ENCODE data around the gene ALDH1B1. TPM values are rescaled to one million over a fixed set of nuclear protein-coding genes. Genes with fewer than 3 reads are reported as not detected.

The ALDH1B1 gene
- total RNA-seq, 2 experiments from 2014 or later, result 13.5 to 16.7 TPM

GRCh38 chr9:38356851-38357250 lies 35.7 kb upstream of the ALDH1B1 start:
- DNase-seq, result no peak
- H3K27ac Mint-ChIP-seq, result no peak overlapping the region
- CTCF ChIA-PET, result no interaction called here
- H3K36me3 Mint-ChIP-seq, result no peaks in the 10 kb centered on the region
- H3K4me3 Mint-ChIP-seq, result no peak overlapping the region
- ATAC-seq, result no peak
- no peaks in the 10 kb centered on the region for H3K4me1 Mint-ChIP-seq
- H3K9me3 Mint-ChIP-seq (ENCODE audit: low read depth), result no peaks in the 10 kb centered on the region
- no peaks in the 10 kb centered on the region for H3K27me3 Mint-ChIP-seq

DNA sequence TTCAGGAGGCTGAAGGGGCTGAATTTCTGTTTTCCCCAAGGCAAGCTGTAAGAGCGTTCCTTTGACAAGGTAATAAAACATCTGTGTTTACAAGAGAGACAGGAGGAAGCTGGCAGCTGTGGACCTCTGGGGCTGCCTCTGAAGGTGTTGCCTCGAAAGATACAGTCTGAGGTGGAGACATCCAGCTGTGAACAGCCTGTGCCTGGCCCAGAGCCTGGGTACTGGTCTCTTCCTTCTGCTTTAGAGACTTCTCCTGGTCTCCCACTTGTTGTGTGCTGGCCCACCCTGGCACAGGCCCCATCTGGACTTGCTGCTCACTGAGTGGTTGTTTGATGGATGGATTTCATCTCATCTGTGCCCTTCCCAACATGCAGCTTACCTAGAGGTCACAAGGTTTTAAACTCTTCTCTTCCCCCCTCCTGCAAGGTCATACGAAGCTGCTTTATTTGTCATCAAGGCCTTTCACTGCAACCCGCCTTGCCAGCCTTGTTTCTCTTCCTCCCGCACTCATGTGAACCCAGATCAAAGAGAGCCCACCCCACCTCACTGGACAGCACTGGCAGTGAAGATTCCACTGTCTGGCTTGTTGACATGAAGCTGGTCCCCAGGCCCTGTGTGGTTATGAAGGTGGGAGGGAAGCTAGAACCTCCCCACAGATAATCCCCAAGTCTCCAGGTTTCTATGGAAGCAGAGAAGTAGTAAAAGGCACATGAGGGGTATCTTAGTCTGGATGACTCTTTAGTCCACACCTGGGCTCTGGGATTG lies 35.0 kb upstream of the ALDH1B1 start:
- CTCF ChIA-PET, result no interaction called here
- H3K4me1 Mint-ChIP-seq, result no peaks in the 10 kb centered on the region

GRCh38 chr9:38358390-38359296 lies 33.9 kb upstream of the ALDH1B1 start:
- H3K36me3 Mint-ChIP-seq, result no peaks in the 10 kb centered on the region
- H3K27ac Mint-ChIP-seq, result no peak overlapping the region
- no peak overlapping the region for H3K4me3 Mint-ChIP-seq
- no peak for DNase-seq
- no peaks in the 10 kb centered on the region for H3K9me3 Mint-ChIP-seq (ENCODE audit: low read depth)
- ATAC-seq, result no peak
- H3K27me3 Mint-ChIP-seq, result no peaks in the 10 kb centered on the region
- H3K4me1 Mint-ChIP-seq, result no peaks in the 10 kb centered on the region
- CTCF ChIA-PET, result no interaction called here

More for the DNA sequence above, 35.0 kb upstream of the ALDH1B1 start:
- no peak overlapping the region for H3K27ac Mint-ChIP-seq
- no peaks in the 10 kb centered on the region for H3K36me3 Mint-ChIP-seq
- DNase-seq (no peak), ATAC-seq (no peak)
- no peaks in the 10 kb centered on the region for H3K9me3 Mint-ChIP-seq (ENCODE audit: low read depth)
- H3K27me3 Mint-ChIP-seq, result no peaks in the 10 kb centered on the region
- no peak overlapping the region for H3K4me3 Mint-ChIP-seq

DNA sequence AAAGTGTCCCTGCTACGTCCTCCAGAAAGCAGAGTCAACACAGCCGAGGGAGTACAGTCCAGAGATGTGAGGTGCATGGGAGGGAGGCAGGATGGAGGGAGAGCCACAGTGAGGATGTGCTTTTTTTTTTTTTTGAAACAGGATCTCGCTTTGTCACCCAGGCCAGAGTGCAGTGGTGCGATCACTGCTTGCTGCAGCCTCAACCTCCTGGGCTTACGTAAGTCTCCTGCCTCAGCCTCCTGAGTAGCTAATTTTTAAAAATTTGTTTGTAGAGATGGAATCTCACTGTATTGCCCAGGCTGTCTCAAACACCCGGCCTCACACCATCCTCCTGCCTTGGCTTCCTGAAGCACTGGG lies 33.2 kb upstream of the ALDH1B1 start:
- CTCF ChIA-PET, result no interaction called here
- no peak for DNase-seq
- H3K36me3 Mint-ChIP-seq, result no peaks in the 10 kb centered on the region
- H3K27me3 Mint-ChIP-seq, result no peaks in the 10 kb centered on the region
- ATAC-seq, result no peak
- no peak overlapping the region for H3K27ac Mint-ChIP-seq
- no peaks in the 10 kb centered on the region for H3K9me3 Mint-ChIP-seq (ENCODE audit: low read depth)
- H3K4me3 Mint-ChIP-seq, result no peak overlapping the region
- no peaks in the 10 kb centered on the region for H3K4me1 Mint-ChIP-seq

DNA sequence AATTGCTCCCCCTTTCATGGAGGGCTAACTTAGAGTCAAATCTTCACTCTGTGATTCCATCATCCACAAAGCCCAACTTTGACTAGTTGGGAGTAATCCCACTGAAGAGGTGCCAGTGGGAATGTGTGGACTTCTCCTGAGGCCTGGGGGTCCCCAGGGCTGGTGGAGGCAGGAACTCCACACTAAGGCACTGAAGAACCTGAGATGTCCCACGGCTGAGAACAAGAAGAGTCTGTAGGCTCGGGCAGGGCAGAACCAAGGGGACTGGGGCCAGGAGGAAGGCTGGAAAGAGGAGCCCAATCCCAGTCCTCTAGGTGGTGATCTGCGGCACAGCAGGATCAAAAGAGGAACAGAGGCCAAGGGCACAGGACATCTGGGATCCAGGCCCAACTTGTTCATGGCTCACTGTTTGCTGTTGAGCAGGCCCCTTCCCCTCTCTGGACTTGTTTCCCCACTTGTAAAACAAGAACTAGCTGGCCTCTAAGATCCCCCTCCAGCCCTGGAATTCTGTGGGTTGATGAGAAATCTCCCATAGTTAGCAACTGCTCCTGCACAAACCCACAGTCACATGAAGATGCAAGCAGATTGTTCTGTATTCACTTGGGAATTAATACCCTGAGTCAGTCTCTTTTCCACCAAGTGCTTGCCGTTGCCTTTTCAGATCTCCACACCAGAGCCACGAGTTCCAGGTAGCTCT lies 32.7 kb upstream of the ALDH1B1 start:
- no peak overlapping the region for H3K27ac Mint-ChIP-seq
- H3K4me1 Mint-ChIP-seq, result no peaks in the 10 kb centered on the region
- no peaks in the 10 kb centered on the region for H3K27me3 Mint-ChIP-seq
- H3K9me3 Mint-ChIP-seq (ENCODE audit: low read depth), result no peaks in the 10 kb centered on the region
- CTCF ChIA-PET, result no interaction called here
- no peak for DNase-seq
- H3K4me3 Mint-ChIP-seq, result no peak overlapping the region
- no peak for ATAC-seq
- no peaks in the 10 kb centered on the region for H3K36me3 Mint-ChIP-seq

GRCh38 chr9:38360839-38361472 lies 31.5 kb upstream of the ALDH1B1 start:
- ATAC-seq (no peak), DNase-seq (no peak)
- Mint-ChIP-seq H3K4me1 (no peaks in the 10 kb centered on the region), H3K36me3 (no peaks in the 10 kb centered on the region), H3K4me3 (no peak overlapping the region), H3K9me3 (ENCODE audit: low read depth) (no peaks in the 10 kb centered on the region), H3K27me3 (no peaks in the 10 kb centered on the region), H3K27ac (no peak overlapping the region)
- CTCF ChIA-PET, result interaction anchor here (2.1 kb wide), 1 partner anchor 447 kb away, joined by 5 read pairs; no protein-coding TSS in a partner anchor

DNA sequence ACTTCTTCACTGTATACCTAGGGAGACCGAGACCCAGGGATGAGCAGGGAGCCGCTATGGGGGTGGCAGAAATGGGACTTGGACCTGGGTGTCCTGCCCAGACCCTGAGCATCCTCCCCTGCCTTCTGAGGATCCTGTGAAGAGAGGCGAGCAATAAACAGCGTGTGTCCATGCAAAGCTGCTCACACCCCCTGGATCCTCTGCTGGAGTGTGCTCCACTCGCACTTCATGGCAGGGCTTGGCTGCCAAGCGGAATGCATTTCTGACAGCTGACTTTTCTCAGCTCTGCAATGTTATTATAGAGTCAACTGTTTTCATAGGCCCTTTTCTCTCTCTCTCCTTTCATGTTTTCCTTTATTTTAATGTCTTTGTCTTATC lies 31.0 kb upstream of the ALDH1B1 start:
- Mint-ChIP-seq H3K9me3 (ENCODE audit: low read depth) (no peaks in the 10 kb centered on the region), H3K36me3 (no peaks in the 10 kb centered on the region), H3K27me3 (no peaks in the 10 kb centered on the region), H3K27ac (no peak overlapping the region), H3K4me1 (no peaks in the 10 kb centered on the region), H3K4me3 (no peak overlapping the region)
- no peak for DNase-seq
- no peak for ATAC-seq
- CTCF ChIA-PET, result interaction anchor here (2.1 kb wide), 1 partner anchor 448 kb away, joined by 5 read pairs; no protein-coding TSS in a partner anchor

DNA sequence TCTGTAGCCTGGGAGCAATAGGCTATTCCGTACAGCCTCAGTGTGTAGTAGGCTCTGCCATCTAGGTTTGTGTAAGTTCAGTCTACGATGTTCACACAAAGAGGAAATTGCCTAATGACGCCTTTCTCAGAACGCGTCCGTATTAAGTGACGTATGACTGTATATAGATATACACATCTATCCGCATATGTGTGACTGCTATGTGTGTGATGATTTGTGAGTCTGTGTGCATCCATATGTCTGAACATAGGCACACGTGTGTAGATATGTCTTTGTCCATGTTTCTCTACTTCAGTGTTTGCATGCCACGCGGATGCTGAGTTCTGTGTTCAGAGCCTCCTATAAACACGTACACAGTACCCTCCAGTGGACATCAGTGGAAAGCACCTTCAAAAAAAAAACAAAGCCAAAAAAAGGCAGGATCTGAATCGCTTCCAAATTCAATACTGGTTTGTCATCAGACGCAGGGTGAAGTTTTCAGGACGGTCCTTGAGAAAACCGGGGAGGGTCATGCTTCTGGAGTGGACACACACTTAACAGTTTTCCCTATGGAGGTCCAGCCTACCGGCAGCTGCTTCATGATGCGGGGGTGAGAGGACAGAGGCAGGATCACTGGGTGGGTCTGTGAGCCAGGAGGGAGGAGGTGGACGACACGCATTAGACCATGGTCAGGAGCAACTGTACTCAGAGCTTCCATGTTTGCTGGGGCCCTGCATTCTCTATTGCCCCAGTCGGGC lies 29.5 kb upstream of the ALDH1B1 start:
- Mint-ChIP-seq H3K27ac (no peak overlapping the region), H3K4me1 (no peaks in the 10 kb centered on the region), H3K4me3 (peak overlapping the region; percentile 20), H3K36me3 (no peaks in the 10 kb centered on the region), H3K9me3 (ENCODE audit: low read depth) (no peaks in the 10 kb centered on the region), H3K27me3 (no peaks in the 10 kb centered on the region)
- no peak for DNase-seq
- CTCF ChIA-PET, result interaction anchor here (1.3 to 2.1 kb wide), 3 partner anchors 119 to 449 kb away, joined by 3 to 5 read pairs (median 5); no protein-coding TSS in a partner anchor
- peak; percentile 65 for ATAC-seq

- Mint-ChIP-seq H3K4me1 (no peaks in the 10 kb centered on the region), H3K27me3 (no peaks in the 10 kb centered on the region), H3K9me3 (ENCODE audit: low read depth) (no peaks in the 10 kb centered on the region), H3K36me3 (no peaks in the 10 kb centered on the region), H3K27ac (no peak overlapping the region), H3K4me3 (no peak overlapping the region)
- no peak for DNase-seq
- CTCF ChIA-PET, result interaction anchor here (1.3 to 1.4 kb wide), 2 partner anchors 120 to 450 kb away, joined by 3 to 5 read pairs; no protein-coding TSS in a partner anchor
- ATAC-seq, result no peak
Observed at GRCh38 chr9:38363589-38363925, 28.9 kb upstream of the ALDH1B1 start.

GRCh38 chr9:38367898-38368297 lies 24.6 kb upstream of the ALDH1B1 start:
- ATAC-seq (no peak), DNase-seq (no peak)
- Mint-ChIP-seq H3K4me3 (no peak overlapping the region), H3K27ac (no peak overlapping the region), H3K9me3 (ENCODE audit: low read depth) (no peaks in the 10 kb centered on the region), H3K36me3 (no peaks in the 10 kb centered on the region), H3K27me3 (peaks cover 2% of the 10 kb centered on the region), H3K4me1 (no peaks in the 10 kb centered on the region)
- CTCF ChIA-PET, result no interaction called here

GRCh38 chr9:38368731-38369130 lies 23.8 kb upstream of the ALDH1B1 start:
- CTCF ChIA-PET, result no interaction called here
- no peaks in the 10 kb centered on the region for H3K9me3 Mint-ChIP-seq (ENCODE audit: low read depth)
- ATAC-seq (no peak), DNase-seq (no peak)
- H3K36me3 Mint-ChIP-seq, result no peaks in the 10 kb centered on the region
- H3K27ac Mint-ChIP-seq, result no peak overlapping the region
- H3K4me1 Mint-ChIP-seq, result no peaks in the 10 kb centered on the region
- H3K27me3 Mint-ChIP-seq, result peaks cover 4% of the 10 kb centered on the region
- no peak overlapping the region for H3K4me3 Mint-ChIP-seq

- peaks cover 6% of the 10 kb centered on the region for H3K27me3 Mint-ChIP-seq
- CTCF ChIA-PET, result no interaction called here
Observed at GRCh38 chr9:38370176-38370575, 22.3 kb upstream of the ALDH1B1 start.

DNA sequence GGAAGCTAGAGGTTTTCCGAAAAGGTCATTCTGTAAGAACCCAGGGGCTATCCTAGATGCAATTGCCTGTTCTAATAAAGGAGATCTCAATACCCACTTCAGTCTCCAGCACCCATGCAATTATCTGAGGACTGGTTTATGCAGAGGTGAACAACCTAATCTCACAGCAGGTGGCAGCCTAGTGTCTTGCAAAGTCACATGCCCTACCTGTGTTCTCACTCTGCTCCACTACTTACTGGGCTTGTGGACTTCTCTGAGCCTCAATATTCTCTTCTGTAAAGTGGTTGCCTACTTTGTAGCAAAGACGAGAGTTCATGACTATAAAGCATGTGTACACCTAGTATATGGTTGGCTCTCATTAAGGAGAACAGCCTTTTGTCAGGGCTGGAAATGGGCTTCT lies 21.0 kb upstream of the ALDH1B1 start:
- H3K27me3 Mint-ChIP-seq, result peaks cover 8% of the 10 kb centered on the region
- no peak overlapping the region for H3K4me3 Mint-ChIP-seq
- ATAC-seq, result no peak
- CTCF ChIA-PET, result no interaction called here
- H3K4me1 Mint-ChIP-seq, result no peaks in the 10 kb centered on the region
- DNase-seq, result no peak
- no peaks in the 10 kb centered on the region for H3K9me3 Mint-ChIP-seq (ENCODE audit: low read depth)
- no peak overlapping the region for H3K27ac Mint-ChIP-seq
- no peaks in the 10 kb centered on the region for H3K36me3 Mint-ChIP-seq

More at GRCh38 chr9:38370176-38370575, 22.3 kb upstream of the ALDH1B1 start:
- Mint-ChIP-seq H3K9me3 (ENCODE audit: low read depth) (no peaks in the 10 kb centered on the region), H3K27ac (no peak overlapping the region), H3K4me3 (no peak overlapping the region), H3K4me1 (no peaks in the 10 kb centered on the region), H3K36me3 (no peaks in the 10 kb centered on the region)
- ATAC-seq (no peak), DNase-seq (no peak)
